Nephron (organoid): Measurements from ENCODE around the gene ABLIM2.

ENCODE experiments used
- H3K27ac Mint-ChIP-seq, 3 experiments: 2 replicates each; pipeline ENCODE4 v1.8.0; 2020; ENCODE audit warnings: mixed read lengths in 3 of 3, mild to moderate bottlenecking in 2 of 3, moderate library complexity in 1 of 3
- H3K27me3 Mint-ChIP-seq: 2 replicates; pipeline ENCODE4 v1.8.0; 2021; ENCODE audit warnings: low read depth, mild to moderate bottlenecking, moderate library complexity, mixed read lengths
- H3K36me3 Mint-ChIP-seq: 2 replicates; pipeline ENCODE4 v1.8.0; 2020; ENCODE audit warnings: low read depth, mixed read lengths
- H3K4me1 Mint-ChIP-seq: 2 replicates; pipeline ENCODE4 v1.8.0; 2020; ENCODE audit warnings: mixed read lengths
- H3K4me3 Mint-ChIP-seq, 3 experiments: 2 replicates each; pipeline ENCODE4 v1.8.0; 2020; ENCODE audit warnings: mild to moderate bottlenecking in 3 of 3, mixed read lengths in 3 of 3, moderate library complexity in 2 of 3
- H3K9me3 Mint-ChIP-seq: 2 replicates; pipeline ENCODE4 v1.8.0; 2020; ENCODE audit warnings: mixed read lengths
- CTCF ChIP-seq, 3 experiments: fragments of 200-600 bp; sonication (generic); IDR thresholded peaks; one replicate each; pipeline ENCODE4 v1.5.0; 2021; ENCODE audit warnings: antibody characterized with exemption in 3 of 3; ENCODE audit not compliant: unreplicated experiment in 3 of 3

Gene ABLIM2

GRCh38 chr4:8024073-8024786 is 134.4 kb downstream of the ABLIM2 start:
- Mint-ChIP-seq H3K36me3 (no peaks in the 10 kb centered on the region), H3K27ac (no peak overlapping the region), H3K9me3 (no peaks in the 10 kb centered on the region), H3K4me1 (no peaks in the 10 kb centered on the region), H3K4me3 (no peak overlapping the region), H3K27me3 (peaks cover 27% of the 10 kb centered on the region)
- TF ChIP-seq CTCF (IDR thresholded peaks at IDR 0.05; ENCODE audit: unreplicated experiment in 3 of 3) = no peak

GRCh38 chr4:8023696-8024033 is 134.9 kb downstream of the ABLIM2 start:
- no peaks in the 10 kb centered on the region for H3K4me1 Mint-ChIP-seq
- H3K36me3 Mint-ChIP-seq = no peaks in the 10 kb centered on the region
- H3K27me3 Mint-ChIP-seq = peaks cover 24% of the 10 kb centered on the region
- H3K9me3 Mint-ChIP-seq = no peaks in the 10 kb centered on the region
- TF ChIP-seq CTCF (IDR thresholded peaks at IDR 0.05; ENCODE audit: unreplicated experiment in 3 of 3) = no peak
- H3K27ac Mint-ChIP-seq = no peak overlapping the region
- no peak overlapping the region for H3K4me3 Mint-ChIP-seq

- H3K27me3 Mint-ChIP-seq = peaks cover 24% of the 10 kb centered on the region
- H3K9me3 Mint-ChIP-seq = no peaks in the 10 kb centered on the region
- TF ChIP-seq CTCF (IDR thresholded peaks at IDR 0.05; ENCODE audit: unreplicated experiment in 3 of 3) = no peak
- H3K4me1 Mint-ChIP-seq = no peaks in the 10 kb centered on the region
- no peak overlapping the region for H3K4me3 Mint-ChIP-seq
- H3K36me3 Mint-ChIP-seq = no peaks in the 10 kb centered on the region
- no peak overlapping the region for H3K27ac Mint-ChIP-seq
Measured at GRCh38 chr4:8022767-8023695, 135.6 kb downstream of the ABLIM2 start.

GRCh38 chr4:8021796-8022195 is 136.8 kb downstream of the ABLIM2 start:
- no peak for TF ChIP-seq CTCF (IDR thresholded peaks at IDR 0.05; ENCODE audit: unreplicated experiment in 3 of 3)
- Mint-ChIP-seq H3K27ac (no peak overlapping the region), H3K9me3 (no peaks in the 10 kb centered on the region), H3K4me1 (no peaks in the 10 kb centered on the region), H3K27me3 (peaks cover 22% of the 10 kb centered on the region), H3K36me3 (no peaks in the 10 kb centered on the region), H3K4me3 (no peak overlapping the region)

- Mint-ChIP-seq H3K4me1 (no peaks in the 10 kb centered on the region), H3K27ac (peak overlapping the region in 1 of 3 experiments; percentile 28)
Measured at GRCh38 chr4:8019396-8020365, 138.9 kb downstream of the ABLIM2 start.

More at GRCh38 chr4:8019396-8020365, 138.9 kb downstream of the ABLIM2 start:
- no peaks in the 10 kb centered on the region for H3K9me3 Mint-ChIP-seq
- peaks cover 15% of the 10 kb centered on the region for H3K27me3 Mint-ChIP-seq
- TF ChIP-seq CTCF (IDR thresholded peaks at IDR 0.05; ENCODE audit: unreplicated experiment in 3 of 3) = no peak
- H3K36me3 Mint-ChIP-seq = no peaks in the 10 kb centered on the region
- no peak overlapping the region for H3K4me3 Mint-ChIP-seq
